HCT116 (cell line): ENCODE measurements around the gene DDR2. TPM values are rescaled to one million over a fixed set of nuclear protein-coding genes. Genes with fewer than 3 reads are reported as not detected.

Experiments used
- ATAC-seq: fragments of 200-7000 bp; cut with Tn5 transposase; 2 replicates; pipeline ENCODE4 v1.9.1; 2020; ENCODE audit warnings: mild to moderate bottlenecking, moderate library complexity
- BruUV-seq: library from RNA; stranded (reverse); fragments of 400-500 nt; replicated peaks from 2 replicates; lab custom pipeline; 2021; lab: Mats Ljungman, UMichigan
- CTCF ChIA-PET: fragments of 300-600 bp; sonication (Branson Sonifier 250); formaldehyde crosslinking; loops from one replicate; lab custom pipeline; 2021; ENCODE audit warnings: antibody characterized with exemption; lab: Charles Lee
- POLR2A ChIA-PET: fragments of 300-600, 350-600 bp; sonication (Branson Sonifier 250); formaldehyde crosslinking; loops from one replicate; lab custom pipeline; 2021; ENCODE audit warnings: antibody characterized with exemption; lab: Charles Lee
- RAD21 ChIA-PET, 2 experiments: fragments of 300-600 bp; sonication (Branson Sonifier 250); formaldehyde crosslinking; loops; one replicate each; lab custom pipeline; 2023; ENCODE audit warnings: low total read pairs in 2 of 2; ENCODE audit not compliant: uncharacterized antibody in 2 of 2, unreplicated experiment in 2 of 2, low non-redundant PET in 1 of 2; lab: Charles Lee
- DNase-seq: peaks from one replicate; pipeline ENCODE4 v3.0.0-alpha.2; 2010; ENCODE audit warnings: low read depth, low spot score
- H2AFZ ChIP-seq: fragments of 200-600 bp; shearing (Covaris generic), sonication (generic); 2 replicates; pipeline ENCODE4 v1.6.1; 2017; ENCODE audit warnings: low read depth, mixed run types, mixed read lengths, antibody characterized with exemption, low read length; ENCODE audit not compliant: poor library complexity, severe bottlenecking
- H3K27ac ChIP-seq: 2 replicates; pipeline ENCODE4 v1.5.1; 2012; ENCODE audit warnings: low read depth, low read length
- H3K27me3 ChIP-seq: fragments of 200-600 bp; sonication (generic); 2 replicates; pipeline ENCODE4 v1.6.1; 2016; ENCODE audit warnings: mixed run types, low read length, mixed read lengths; ENCODE audit not compliant: insufficient read depth
- H3K36me3 ChIP-seq, 2 experiments: fragments of 200-500 bp in 1 of 2; fragments of 200-600 bp in 1 of 2; sonication (Bioruptor generic) in 1 of 2; sonication (generic) in 1 of 2; 2 replicates each; pipeline versions ENCODE4 v1.5.1 to v1.6.1; 2014 to 2016; ENCODE audit warnings: low read length in 2 of 2, inconsistent platforms in 1 of 2, mixed read lengths in 1 of 2, mixed run types in 1 of 2; ENCODE audit not compliant: insufficient read depth in 2 of 2, control insufficient read depth in 1 of 2
- H3K4me1 ChIP-seq, 2 experiments: fragments of 200-600 bp in 1 of 2; sonication (generic) in 1 of 2; 2 replicates each; pipeline versions ENCODE4 v1.5.1 to v1.6.1; 2012 to 2017; ENCODE audit warnings: low read length in 2 of 2, inconsistent platforms in 1 of 2, mild to moderate bottlenecking in 1 of 2, mixed read lengths in 1 of 2, mixed run types in 1 of 2, moderate library complexity in 1 of 2; ENCODE audit not compliant: insufficient read depth in 2 of 2, control insufficient read depth in 1 of 2
- H3K4me2 ChIP-seq: fragments of 200-600 bp; sonication (generic); 2 replicates; pipeline ENCODE4 v1.6.1; 2017; ENCODE audit warnings: mixed run types, low read length, mixed read lengths
- H3K4me3 ChIP-seq, 2 experiments: fragments of 200-600 bp in 1 of 2; sonication (generic) in 1 of 2; replicated peaks in 1 of 2; 2 replicates each; pipeline ENCODE4 v1.5.1; 2011 to 2016; ENCODE audit warnings: low read length in 2 of 2, control low read depth in 1 of 2, low read depth in 1 of 2, mild to moderate bottlenecking in 1 of 2, mixed read lengths in 1 of 2, mixed run types in 1 of 2
- H3K79me2 ChIP-seq: fragments of 200-600 bp; sonication (generic); 2 replicates; pipeline ENCODE4 v1.6.1; 2017; ENCODE audit warnings: mild to moderate bottlenecking, mixed run types, low read length, moderate library complexity, mixed read lengths; ENCODE audit not compliant: insufficient read depth
- H3K9ac ChIP-seq: fragments of 200-600 bp; sonication (generic); 2 replicates; pipeline ENCODE4 v1.6.1; 2016; ENCODE audit warnings: low read length, mixed read lengths
- H3K9me2 ChIP-seq: fragments of 200-600 bp; sonication (generic), shearing (Covaris generic); 2 replicates; pipeline ENCODE4 v1.6.1; 2017; ENCODE audit warnings: mixed run types, mild to moderate bottlenecking, moderate library complexity; ENCODE audit not compliant: insufficient read depth
- H3K9me3 ChIP-seq, 2 experiments: fragments of 200-500 bp in 1 of 2; fragments of 200-600 bp in 1 of 2; sonication (Bioruptor generic) in 1 of 2; sonication (generic) in 1 of 2; 2 replicates each; pipeline ENCODE4 v1.6.1; 2014 to 2017; ENCODE audit warnings: low read length in 2 of 2, mixed read lengths in 2 of 2, inconsistent platforms in 1 of 2, low read depth in 1 of 2, mild to moderate bottlenecking in 1 of 2, mixed run types in 1 of 2, moderate library complexity in 1 of 2; ENCODE audit not compliant: control insufficient read depth in 1 of 2, insufficient read depth in 1 of 2
- H4K20me1 ChIP-seq: fragments of 200-600 bp; sonication (generic), shearing (Covaris generic); 2 replicates; pipeline ENCODE4 v1.6.1; 2017; ENCODE audit warnings: mixed run types, mild to moderate bottlenecking, moderate library complexity; ENCODE audit not compliant: insufficient read depth
- CEBPB ChIP-seq: IDR thresholded peaks from 2 replicates; pipeline ENCODE4 v1.6.1; 2012; ENCODE audit warnings: low read depth
- CTCF ChIP-seq, 3 experiments: fragments of 200-600 bp in 1 of 3; sonication (generic) in 1 of 3; IDR thresholded peaks in 2 of 3; conservative IDR thresholded peaks in 1 of 3; 2 replicates each; pipeline ENCODE4 v1.5.1; 2012 to 2017; ENCODE audit warnings: low read depth in 2 of 3, low read length in 2 of 3, antibody characterized with exemption in 1 of 3, borderline replicate concordance in 1 of 3, control low read depth in 1 of 3, mild to moderate bottlenecking in 1 of 3, mixed read lengths in 1 of 3, mixed run types in 1 of 3, moderate library complexity in 1 of 3; ENCODE audit not compliant: insufficient read depth in 1 of 3
- FOSL1 ChIP-seq: IDR thresholded peaks from 2 replicates; pipeline ENCODE4 v1.6.1; 2012; ENCODE audit warnings: low read depth
- JUND ChIP-seq: IDR thresholded peaks from 2 replicates; pipeline ENCODE4 v1.6.1; 2012
- MAX ChIP-seq: IDR thresholded peaks from 2 replicates; pipeline ENCODE4 v1.6.1; 2012
- POLR2AphosphoS5 ChIP-seq: IDR thresholded peaks from 2 replicates; pipeline ENCODE4 v1.6.1; 2011; ENCODE audit warnings: mild to moderate bottlenecking, low read depth, low read length, moderate library complexity
- RAD21 ChIP-seq: IDR thresholded peaks from 2 replicates; pipeline ENCODE4 v1.6.1; 2012; ENCODE audit warnings: low read depth, mild to moderate bottlenecking
- REST ChIP-seq: IDR thresholded peaks from 2 replicates; pipeline ENCODE4 v1.6.1; 2012; ENCODE audit warnings: low read depth
- ZBTB33 ChIP-seq: IDR thresholded peaks from 2 replicates; pipeline ENCODE4 v1.6.1; 2011; ENCODE audit warnings: mild to moderate bottlenecking, low read length, moderate library complexity; ENCODE audit not compliant: insufficient replicate concordance; ENCODE audit errors: extremely low read depth
- intact Hi-C: fragments of 100-400 bp; cut with micrococcal nuclease; formaldehyde crosslinking; loops from 2 replicates; pipeline ENCODE4 v1.10.0; 2022
- total RNA-seq: library from RNA; stranded (reverse); gene quantifications from one replicate; pipeline ENCODE4 v1.2.1, GENCODE V29; 2021; ENCODE audit not compliant: unreplicated experiment

The DDR2 gene
- total RNA-seq, 1 experiment from 2014 or later = 0.84 TPM

GRCh38 chr1:162774007-162774406 lies 141.7 kb downstream of the DDR2 start:
- no peaks in the 10 kb centered on the region for H3K9me2 ChIP-seq
- no peak for DNase-seq
- ChIA-PET RAD21 (no interaction called here), CTCF (no interaction called here), POLR2A (no interaction called here)
- H3K4me1 ChIP-seq = no peaks in the 10 kb centered on the region
- TF ChIP-seq ZBTB33 (no peak), JUND (no peak), CTCF (IDR thresholded peaks at IDR 0.05 in 2 of 3, conservative IDR thresholded peaks at IDR 0.05 in 1 of 3; ENCODE audit: borderline replicate concordance in 1 of 3, insufficient read depth in 1 of 3, low read depth in 2 of 3, low read length in 2 of 3) (no peak), RAD21 (no peak), MAX (no peak), CEBPB (no peak), REST (no peak), POLR2AphosphoS5 (no peak), FOSL1 (no peak)
- H3K27ac ChIP-seq = no peak overlapping the region
- intact Hi-C loops = no loop called here
- H3K36me3 ChIP-seq = no peaks in the 10 kb centered on the region
- no peak for ATAC-seq
- BruUV-seq = no TSS peak
- no peak overlapping the region for H3K4me2 ChIP-seq
- H2AFZ ChIP-seq = no peak overlapping the region
- H3K9me3 ChIP-seq = no peaks in the 10 kb centered on the region
- no peaks in the 10 kb centered on the region for H3K79me2 ChIP-seq
- no peak overlapping the region for H3K4me3 ChIP-seq
- H3K27me3 ChIP-seq = no peaks in the 10 kb centered on the region
- no peaks in the 10 kb centered on the region for H4K20me1 ChIP-seq
- no peak overlapping the region for H3K9ac ChIP-seq
